GM20431 (cell line): Measurements from ENCODE around the gene CLTRN.

Source experiments
- in situ Hi-C: fragments of 300-500 bp; cut with MseI, MboI; formaldehyde crosslinking; loops from one replicate; pipeline ENCODE4 v1.15.0; 2020; ENCODE audit warnings: low sequenced_read_pairs; ENCODE audit not compliant: unreplicated experiment

The CLTRN gene

DNA sequence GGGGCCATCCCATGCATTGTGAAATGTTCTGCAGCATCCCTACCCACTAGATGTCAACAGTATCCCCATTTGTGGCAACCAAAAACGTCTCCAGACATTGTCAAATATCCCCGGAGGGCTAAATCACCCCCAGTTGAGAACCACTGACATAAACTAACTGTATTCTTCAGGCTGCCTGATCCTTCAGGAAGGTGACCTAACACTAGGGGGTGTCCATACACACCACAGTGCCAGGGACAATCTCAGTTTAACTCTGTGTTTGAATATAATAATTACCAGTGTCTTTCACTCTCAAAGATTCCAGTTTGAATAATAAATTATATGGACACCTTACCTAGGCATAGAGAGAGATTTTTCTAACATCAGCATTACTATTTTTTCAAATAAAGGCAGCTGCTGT is 70.2 kb downstream of the CLTRN start:
- in situ Hi-C loops: no loop called here

- in situ Hi-C loops: no loop called here
Observed at GRCh38 chrX:15579778-15580747, 84.5 kb downstream of the CLTRN start.
